Activated naive CD8-positive, alpha-beta T cell (primary cell): ENCODE measurements around the gene CAV1.
"Not testable (repeated sequence)": the region's sequence is repeated elsewhere in the genome, so short reads cannot be mapped to it uniquely, and the experiment has no call there.

Source experiments
- H3K27ac Mint-ChIP-seq: one replicate; pipeline ENCODE4 v1.8.0; 2021; ENCODE audit warnings: mixed read lengths
- H3K27me3 Mint-ChIP-seq: one replicate; pipeline ENCODE4 v1.8.0; 2021; ENCODE audit warnings: mixed read lengths
- H3K36me3 Mint-ChIP-seq: one replicate; pipeline ENCODE4 v1.8.0; 2021; ENCODE audit warnings: mixed read lengths
- H3K4me1 Mint-ChIP-seq: one replicate; pipeline ENCODE4 v1.8.0; 2021; ENCODE audit warnings: low read depth, mixed read lengths
- H3K4me3 Mint-ChIP-seq: one replicate; pipeline ENCODE4 v1.8.0; 2021; ENCODE audit warnings: mild to moderate bottlenecking, mixed read lengths
- H3K9me3 Mint-ChIP-seq: one replicate; pipeline ENCODE4 v1.8.0; 2021; ENCODE audit warnings: low read depth, mixed read lengths

CAV1 gene

DNA sequence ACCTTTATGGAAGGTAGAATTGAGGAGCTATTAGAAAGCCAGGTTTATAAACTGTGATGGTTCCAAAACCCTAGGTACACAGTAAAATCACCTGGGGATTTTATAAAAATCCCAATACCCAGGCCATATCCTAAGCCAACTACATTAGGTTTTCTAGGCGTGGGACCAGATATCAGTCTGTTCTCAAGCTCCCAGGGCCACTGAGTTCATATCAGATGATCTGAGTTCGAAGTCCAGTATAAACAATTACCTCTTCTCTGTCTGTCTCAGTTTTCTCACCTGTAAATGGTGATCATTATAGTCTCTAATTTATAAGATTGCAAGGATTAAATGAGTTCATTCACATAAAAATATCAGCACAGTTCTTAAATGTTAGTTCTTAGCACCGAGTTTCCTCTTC lies 60.6 kb downstream of the CAV1 start:
- no peak overlapping the region for H3K27ac Mint-ChIP-seq
- H3K36me3 Mint-ChIP-seq = no peaks in the 10 kb centered on the region
- H3K4me3 Mint-ChIP-seq = no peak overlapping the region
- H3K9me3 Mint-ChIP-seq = no peaks in the 10 kb centered on the region
- H3K4me1 Mint-ChIP-seq = peaks cover 25% of the 10 kb centered on the region
- H3K27me3 Mint-ChIP-seq = no peaks in the 10 kb centered on the region

DNA sequence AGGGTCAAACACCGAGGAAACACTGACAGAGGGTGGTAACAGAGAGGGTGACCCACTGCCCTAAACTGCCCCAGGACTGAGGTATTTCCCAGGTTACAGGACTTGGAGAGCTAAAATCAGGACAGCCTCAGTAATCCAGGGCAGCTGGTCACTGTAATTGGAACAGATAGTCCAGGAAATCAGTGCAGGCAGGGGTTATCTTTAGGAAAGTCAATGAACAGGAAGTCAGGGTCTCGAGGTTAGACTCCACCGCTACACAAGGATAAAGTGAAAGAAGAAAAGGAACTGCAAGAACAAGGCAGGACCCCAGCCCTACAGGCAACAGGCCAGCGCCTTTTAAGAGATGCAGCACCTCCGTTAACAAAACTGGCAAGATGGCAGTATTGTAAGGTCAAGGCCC lies 61.1 kb downstream of the CAV1 start:
- no peak overlapping the region for H3K4me3 Mint-ChIP-seq
- no peak overlapping the region for H3K27ac Mint-ChIP-seq
- H3K4me1 Mint-ChIP-seq = peaks cover 25% of the 10 kb centered on the region
- H3K36me3 Mint-ChIP-seq = no peaks in the 10 kb centered on the region
- no peaks in the 10 kb centered on the region for H3K27me3 Mint-ChIP-seq
- no peaks in the 10 kb centered on the region for H3K9me3 Mint-ChIP-seq

DNA sequence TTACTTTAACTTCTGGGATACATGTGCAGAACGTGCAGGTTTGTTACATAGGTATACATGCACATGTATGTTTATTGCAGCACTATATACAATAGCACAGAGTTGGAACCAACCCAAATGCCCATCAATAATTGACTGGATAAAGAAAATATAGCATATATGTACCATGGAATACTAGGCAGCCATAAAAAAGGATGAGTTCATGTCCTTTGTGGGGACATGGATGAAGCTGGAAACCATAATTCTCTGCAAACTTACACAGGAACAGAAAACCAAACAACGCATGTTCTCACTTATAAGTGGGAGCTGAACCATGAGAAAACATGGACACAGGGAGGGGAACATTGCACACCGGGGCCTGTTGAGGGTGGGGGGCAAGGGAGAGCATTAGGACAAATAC lies 62.4 kb downstream of the CAV1 start:
- H3K36me3 Mint-ChIP-seq, H3K27ac Mint-ChIP-seq, H3K4me3 Mint-ChIP-seq, H3K27me3 Mint-ChIP-seq, H3K9me3 Mint-ChIP-seq: not testable (repeated sequence)
- peaks cover 29% of the 10 kb centered on the region for H3K4me1 Mint-ChIP-seq

DNA sequence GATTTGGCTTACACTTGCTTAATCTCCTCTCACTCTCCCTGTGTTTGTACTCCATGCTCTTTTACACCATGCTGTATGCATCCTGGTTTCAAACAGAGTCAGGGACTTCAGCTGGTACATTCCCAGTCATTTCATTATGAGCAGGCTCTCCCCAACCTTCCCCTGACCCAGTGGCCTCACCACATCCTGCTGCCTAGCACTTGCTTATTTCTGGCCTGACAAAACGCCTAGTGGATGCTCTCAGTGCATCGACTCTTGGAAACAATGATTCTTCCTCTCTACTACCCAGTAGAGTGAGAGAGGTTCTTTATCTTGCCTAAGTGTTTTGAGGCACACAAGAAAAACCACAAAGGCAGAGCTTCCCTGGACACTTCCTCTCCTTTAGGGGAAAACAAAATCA lies 63.4 kb downstream of the CAV1 start:
- Mint-ChIP-seq H3K27ac (no peak overlapping the region), H3K4me3 (no peak overlapping the region), H3K4me1 (peaks cover 27% of the 10 kb centered on the region)

DNA sequence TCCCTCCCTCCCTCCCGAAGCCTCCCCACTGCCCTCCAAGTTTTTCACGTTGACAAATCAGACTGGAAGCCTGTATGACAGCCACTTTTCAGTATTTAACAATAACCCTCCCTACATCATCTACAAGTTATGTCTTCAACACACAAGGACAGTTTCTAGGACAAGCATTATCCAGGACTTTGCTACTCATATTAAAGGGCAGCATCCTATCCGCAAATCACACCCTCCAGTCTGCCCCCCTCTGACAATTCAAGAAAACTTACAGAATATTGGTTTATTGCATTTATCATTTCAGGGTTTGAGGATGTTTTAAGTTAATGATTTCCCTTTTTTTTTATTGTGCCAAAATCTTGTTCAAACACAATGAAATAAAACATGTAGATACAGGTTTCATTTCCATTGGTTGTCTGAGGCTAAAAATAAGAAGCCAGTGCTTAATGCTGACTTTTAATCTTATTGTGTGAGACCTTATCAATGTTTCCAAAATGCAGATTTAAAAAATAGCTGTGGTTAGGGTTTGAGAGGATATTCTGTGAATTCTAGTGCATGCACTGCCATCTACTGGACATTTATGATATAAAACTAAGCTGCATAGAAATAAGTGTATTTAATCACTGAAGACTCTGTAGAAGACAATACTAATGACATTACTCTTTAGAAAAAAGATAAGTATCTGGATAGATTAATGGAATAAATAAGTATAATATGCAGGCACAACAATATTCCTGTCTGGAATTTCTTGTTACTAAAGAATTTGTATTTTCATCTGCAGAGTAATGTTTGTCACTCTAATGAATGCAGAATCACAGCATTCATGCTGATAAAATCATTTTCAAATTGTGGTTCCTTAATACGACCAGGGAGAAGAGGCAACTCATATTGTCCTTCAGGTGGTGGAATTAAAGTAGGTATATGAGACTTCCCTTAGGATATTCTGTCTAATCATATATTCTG lies 64.1 kb downstream of the CAV1 start:
- Mint-ChIP-seq H3K9me3 (no peaks in the 10 kb centered on the region), H3K4me3 (no peak overlapping the region), H3K27ac (peak overlapping the region; percentile 9), H3K27me3 (peaks cover 10% of the 10 kb centered on the region), H3K4me1 (peaks cover 21% of the 10 kb centered on the region), H3K36me3 (no peaks in the 10 kb centered on the region)

More for the DNA sequence above, 63.4 kb downstream of the CAV1 start:
- Mint-ChIP-seq H3K36me3 (no peaks in the 10 kb centered on the region), H3K9me3 (no peaks in the 10 kb centered on the region), H3K27me3 (peaks cover 7% of the 10 kb centered on the region)

DNA sequence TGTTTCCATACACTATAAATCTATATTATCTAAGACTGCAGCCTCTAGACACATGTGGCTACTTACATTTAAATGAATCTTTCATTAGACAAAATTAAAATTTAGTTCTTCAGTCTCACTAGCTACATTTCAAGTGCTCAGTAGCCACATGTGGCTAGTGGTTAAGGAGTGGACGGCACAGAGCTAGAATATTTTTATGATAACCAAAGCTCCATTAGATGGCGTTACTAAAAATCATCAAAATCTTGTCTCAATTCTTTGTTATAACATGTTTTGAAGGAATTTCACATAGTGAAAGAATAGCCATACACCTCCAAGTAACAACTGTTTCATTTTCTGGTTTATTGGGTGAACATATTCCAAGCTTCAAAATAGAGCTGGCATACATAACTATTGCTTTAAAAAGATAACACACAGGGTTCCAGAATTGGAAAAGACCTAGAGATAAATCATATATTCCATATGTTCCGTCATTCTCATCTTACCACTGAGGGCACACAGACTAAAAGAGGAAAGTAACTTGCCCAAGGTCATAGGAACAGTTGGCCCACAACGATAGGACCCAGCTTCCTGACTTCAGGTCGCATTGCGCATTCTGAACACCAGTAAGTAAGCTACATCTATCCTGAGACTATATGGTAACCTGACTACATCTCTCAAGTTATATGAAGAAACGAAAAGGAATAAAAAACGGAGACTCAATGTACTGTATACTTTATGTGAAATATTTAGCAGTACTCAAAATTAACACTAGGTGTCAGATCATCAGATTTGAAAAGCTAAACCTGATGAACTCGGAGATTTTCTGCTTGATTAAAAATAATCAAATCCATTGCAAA lies 66.6 kb downstream of the CAV1 start:
- H3K4me3 Mint-ChIP-seq = no peak overlapping the region
- peaks cover 20% of the 10 kb centered on the region for H3K27me3 Mint-ChIP-seq
- no peaks in the 10 kb centered on the region for H3K36me3 Mint-ChIP-seq
- H3K27ac Mint-ChIP-seq = no peak overlapping the region
- H3K9me3 Mint-ChIP-seq = no peaks in the 10 kb centered on the region
- H3K4me1 Mint-ChIP-seq = peaks cover 20% of the 10 kb centered on the region

DNA sequence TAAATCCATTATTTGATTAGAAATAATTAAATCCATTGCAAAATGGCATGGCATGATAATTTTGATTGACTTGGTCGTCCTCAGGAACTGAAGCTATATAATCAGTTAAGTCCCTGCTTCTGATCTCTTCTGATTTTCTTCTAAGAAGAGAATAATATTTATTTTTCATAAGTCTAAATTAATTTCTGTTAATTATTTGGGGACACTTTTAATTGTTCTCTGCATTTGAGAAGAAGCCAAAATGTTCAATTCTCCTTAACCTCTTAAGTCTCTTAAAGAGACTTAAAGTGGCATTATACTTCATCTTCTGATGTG lies 67.2 kb downstream of the CAV1 start:
- Mint-ChIP-seq H3K4me3 (no peak overlapping the region), H3K4me1 (peaks cover 20% of the 10 kb centered on the region), H3K27me3 (peaks cover 20% of the 10 kb centered on the region), H3K9me3 (no peaks in the 10 kb centered on the region), H3K36me3 (no peaks in the 10 kb centered on the region), H3K27ac (no peak overlapping the region)

DNA sequence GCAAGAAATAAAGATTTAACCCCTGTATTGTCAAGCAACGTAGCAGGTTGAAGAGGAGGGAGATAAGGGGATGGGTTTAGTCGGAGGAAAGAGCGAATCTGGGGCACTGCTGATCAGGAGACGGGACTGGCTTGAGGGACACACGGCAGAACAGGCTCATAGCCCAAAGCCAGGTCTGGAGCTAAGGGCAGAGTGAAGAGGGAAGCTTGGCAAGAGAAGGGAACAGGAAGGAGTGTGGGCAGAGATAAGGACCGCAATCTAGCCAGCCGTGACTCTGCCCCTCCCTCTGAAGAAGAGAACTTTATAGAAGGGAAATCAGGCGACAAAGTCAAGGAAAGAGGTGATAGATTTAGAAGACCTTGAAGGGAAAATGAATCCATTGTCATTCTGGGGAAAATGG lies 67.6 kb downstream of the CAV1 start:
- no peak overlapping the region for H3K27ac Mint-ChIP-seq
- H3K9me3 Mint-ChIP-seq = no peaks in the 10 kb centered on the region
- H3K27me3 Mint-ChIP-seq = peaks cover 20% of the 10 kb centered on the region
- H3K4me3 Mint-ChIP-seq = peak overlapping the region; percentile 15
- no peaks in the 10 kb centered on the region for H3K36me3 Mint-ChIP-seq
- H3K4me1 Mint-ChIP-seq = peaks cover 20% of the 10 kb centered on the region

DNA sequence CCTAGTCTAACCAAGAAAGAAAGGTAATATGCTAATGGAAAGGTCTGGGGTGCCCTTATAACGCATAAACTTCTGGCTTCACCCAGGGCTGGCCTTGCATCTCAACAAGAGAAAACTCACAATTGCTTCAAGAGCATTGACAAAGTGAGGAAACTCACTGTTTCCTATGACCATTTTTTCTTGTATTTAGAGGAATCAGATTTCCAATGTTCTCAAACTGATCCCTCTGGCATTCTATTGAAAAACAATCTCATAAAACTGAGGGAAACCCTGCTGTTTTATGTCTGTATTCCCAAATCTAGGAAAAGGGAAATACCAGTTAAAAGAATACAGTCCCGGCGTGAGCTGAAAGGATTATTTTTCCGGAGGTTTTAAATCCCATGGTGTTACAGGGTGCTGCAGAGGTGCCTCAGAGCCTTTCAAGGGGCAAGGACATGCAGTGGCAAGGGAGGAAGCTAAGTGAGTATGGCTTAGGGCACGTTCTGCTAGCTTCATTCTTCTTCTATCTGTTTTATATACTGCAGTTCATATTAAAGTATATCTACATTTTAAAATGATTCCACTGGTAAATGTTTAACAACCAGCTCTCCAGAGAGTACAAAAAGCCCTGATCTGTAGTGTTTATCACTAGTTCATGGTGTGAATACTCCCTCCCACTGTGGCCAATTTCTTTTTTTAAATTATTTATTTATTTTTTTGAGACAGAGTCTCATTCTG lies 68.7 kb downstream of the CAV1 start:
- H3K36me3 Mint-ChIP-seq = no peaks in the 10 kb centered on the region
- peaks cover 12% of the 10 kb centered on the region for H3K4me1 Mint-ChIP-seq
- H3K9me3 Mint-ChIP-seq = no peaks in the 10 kb centered on the region
- H3K27ac Mint-ChIP-seq = no peak overlapping the region
- peaks cover 27% of the 10 kb centered on the region for H3K27me3 Mint-ChIP-seq
- H3K4me3 Mint-ChIP-seq = no peak overlapping the region

DNA sequence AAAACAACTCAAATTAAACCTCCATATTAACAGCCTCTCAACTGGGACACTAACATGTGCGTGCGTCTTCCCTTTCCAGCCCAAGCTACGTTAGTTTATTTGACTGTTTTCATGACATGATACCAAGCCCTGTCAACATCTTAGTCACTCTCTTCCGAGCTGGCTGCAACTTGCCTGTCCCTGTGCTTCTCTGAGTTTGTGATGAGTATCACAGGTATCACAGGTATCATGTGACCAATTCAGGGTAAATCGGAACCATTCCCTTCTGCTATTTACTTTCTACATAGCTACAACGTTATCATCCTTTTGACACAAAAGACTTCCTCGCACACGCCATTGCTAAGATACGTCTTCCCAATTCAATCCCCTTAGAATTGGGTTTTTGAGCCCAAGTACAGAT lies 70.2 kb downstream of the CAV1 start:
- H3K9me3 Mint-ChIP-seq = no peaks in the 10 kb centered on the region
- H3K4me3 Mint-ChIP-seq = no peak overlapping the region
- peaks cover 7% of the 10 kb centered on the region for H3K4me1 Mint-ChIP-seq
- peaks cover 28% of the 10 kb centered on the region for H3K27me3 Mint-ChIP-seq
- no peaks in the 10 kb centered on the region for H3K36me3 Mint-ChIP-seq
- no peak overlapping the region for H3K27ac Mint-ChIP-seq

DNA sequence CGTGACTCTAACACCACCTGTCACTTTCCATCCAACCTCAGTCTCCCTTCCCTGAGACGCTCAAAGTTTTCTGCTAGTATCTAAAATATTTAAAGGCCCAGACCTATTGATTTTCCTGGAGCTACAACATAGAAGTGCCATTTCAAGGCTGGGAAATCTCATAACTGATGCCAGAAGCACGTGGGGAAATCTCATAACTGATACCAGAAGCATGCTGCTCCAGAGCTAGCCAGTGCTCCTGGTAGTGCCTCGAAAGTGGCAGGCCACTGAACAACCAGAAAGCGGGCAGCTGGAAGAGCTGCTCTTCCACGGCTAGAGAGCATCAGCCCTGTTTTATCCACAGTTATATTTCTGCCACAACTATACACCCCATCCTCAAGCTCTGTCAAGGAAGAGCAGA lies 72.5 kb downstream of the CAV1 start:
- Mint-ChIP-seq H3K4me1 (peaks cover 2% of the 10 kb centered on the region), H3K9me3 (no peaks in the 10 kb centered on the region), H3K27me3 (peaks cover 26% of the 10 kb centered on the region), H3K4me3 (no peak overlapping the region), H3K27ac (no peak overlapping the region), H3K36me3 (no peaks in the 10 kb centered on the region)

DNA sequence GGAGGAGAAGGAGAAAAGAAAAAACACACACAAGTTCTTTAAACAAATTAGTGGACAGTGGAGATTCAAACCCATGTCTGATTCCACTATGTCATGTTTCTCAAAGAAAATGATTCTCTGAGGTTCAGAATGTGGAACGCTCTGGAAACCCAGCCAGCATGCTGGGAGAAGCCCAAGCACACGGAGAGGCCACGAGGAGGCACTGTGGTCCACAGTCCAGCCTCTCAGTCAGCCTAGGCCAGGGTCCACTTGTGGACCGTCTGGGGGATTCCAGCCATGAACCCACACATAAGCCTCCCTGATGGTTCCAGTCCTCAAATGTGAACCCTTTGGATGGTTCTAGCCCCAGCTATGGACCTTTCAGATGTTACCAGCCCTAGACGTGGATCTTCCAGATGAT lies 73.4 kb downstream of the CAV1 start:
- Mint-ChIP-seq H3K4me1 (no peaks in the 10 kb centered on the region), H3K27me3 (peaks cover 20% of the 10 kb centered on the region), H3K4me3 (no peak overlapping the region), H3K36me3 (no peaks in the 10 kb centered on the region), H3K9me3 (no peaks in the 10 kb centered on the region), H3K27ac (no peak overlapping the region)

DNA sequence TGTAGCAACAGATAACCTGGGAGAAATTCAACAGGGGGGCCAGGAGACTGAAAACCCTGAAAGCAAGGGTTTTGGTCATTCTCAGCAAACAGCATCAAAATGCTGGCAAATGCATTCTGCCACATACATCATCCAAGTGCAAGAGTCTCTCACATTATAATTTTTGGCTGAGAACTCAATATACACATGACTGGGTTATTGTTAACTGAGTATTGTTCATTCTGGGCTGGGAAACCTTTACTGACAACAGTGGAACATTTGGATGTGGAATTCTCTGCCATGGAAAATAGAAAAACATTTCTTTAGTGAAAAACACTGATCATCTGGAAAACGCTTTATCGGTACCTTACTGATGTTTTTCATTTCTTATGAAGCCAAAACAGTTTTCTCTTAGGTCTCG lies 74.0 kb downstream of the CAV1 start:
- Mint-ChIP-seq H3K27me3 (peaks cover 19% of the 10 kb centered on the region), H3K4me3 (no peak overlapping the region), H3K9me3 (no peaks in the 10 kb centered on the region), H3K4me1 (no peaks in the 10 kb centered on the region), H3K27ac (no peak overlapping the region), H3K36me3 (no peaks in the 10 kb centered on the region)

DNA sequence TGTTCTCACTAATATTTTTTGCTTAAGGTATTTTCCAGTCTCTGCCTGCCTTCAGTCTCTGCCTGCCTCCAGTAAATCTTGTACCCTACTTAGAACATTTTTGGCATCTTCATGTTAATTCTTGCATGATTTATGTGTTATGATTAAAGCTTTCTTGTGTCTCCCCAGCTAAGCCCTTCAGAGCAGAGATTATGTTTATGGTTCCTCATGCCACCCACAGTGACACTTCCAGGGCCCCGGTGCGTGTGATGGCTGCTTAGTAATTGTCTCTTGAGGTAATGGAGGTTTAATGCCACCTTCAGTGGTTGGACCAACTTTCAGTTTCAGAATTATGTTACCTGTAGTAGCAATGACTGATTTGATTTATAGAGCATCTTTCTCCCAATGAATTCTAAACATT lies 76.6 kb downstream of the CAV1 start:
- Mint-ChIP-seq H3K36me3 (no peaks in the 10 kb centered on the region), H3K4me1 (no peaks in the 10 kb centered on the region), H3K27ac (no peak overlapping the region), H3K4me3 (no peak overlapping the region), H3K27me3 (peaks cover 10% of the 10 kb centered on the region), H3K9me3 (no peaks in the 10 kb centered on the region)

DNA sequence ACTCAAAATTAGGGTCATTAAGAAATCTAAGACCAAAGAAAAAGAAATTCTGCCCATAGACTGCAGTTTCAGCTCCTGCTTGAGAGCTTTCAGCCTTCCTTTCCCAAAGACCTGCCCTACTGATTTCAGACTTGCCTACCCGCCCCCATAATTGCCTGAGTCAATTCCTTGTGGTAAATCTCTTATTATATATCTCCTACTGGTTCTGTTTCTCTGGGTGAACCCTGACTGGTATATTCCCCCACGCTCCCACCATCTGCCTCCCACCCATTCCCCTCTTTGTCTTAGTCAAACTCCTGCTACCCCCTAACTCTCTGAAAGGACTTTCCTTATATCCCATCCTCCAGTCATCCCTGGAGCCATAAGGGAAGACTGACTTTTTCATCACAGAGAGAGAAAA lies 82.5 kb downstream of the CAV1 start:
- Mint-ChIP-seq H3K4me1 (no peaks in the 10 kb centered on the region), H3K27ac (no peak overlapping the region), H3K27me3 (peaks cover 16% of the 10 kb centered on the region), H3K9me3 (no peaks in the 10 kb centered on the region), H3K36me3 (no peaks in the 10 kb centered on the region), H3K4me3 (no peak overlapping the region)
